GM10266 (cell line): Measurements from ENCODE around the gene NENF.

Experiments used
- DNase-seq: peaks from one replicate; pipeline ENCODE4 v3.0.0; 2012; ENCODE audit errors: extremely low spot score
- CTCF ChIP-seq: IDR thresholded peaks from 2 replicates; pipeline ENCODE4 v1.5.1; 2012; ENCODE audit warnings: mild to moderate bottlenecking, low read depth; ENCODE audit not compliant: control insufficient read depth, insufficient read depth; ENCODE audit errors: missing control alignments

The NENF gene

GRCh38 chr1:212415107-212415841 is 17.4 kb upstream of the NENF start:
- TF ChIP-seq CTCF: no peak

GRCh38 chr1:212421165-212421564 is 11.6 kb upstream of the NENF start:
- TF ChIP-seq CTCF: no peak
- no peak for DNase-seq

More at GRCh38 chr1:212415107-212415841, 17.4 kb upstream of the NENF start:
- peak; percentile 42 for DNase-seq

GRCh38 chr1:212423879-212424278 is 8.8 kb upstream of the NENF start:
- DNase-seq: no peak
- TF ChIP-seq CTCF: no peak

- DNase-seq: no peak
- TF ChIP-seq CTCF: no peak
Observed at GRCh38 chr1:212428496-212428895, 4.2 kb upstream of the NENF start.

- TF ChIP-seq CTCF: no peak
- DNase-seq: no peak
Observed at GRCh38 chr1:212430416-212430815, 2.3 kb upstream of the NENF start.

GRCh38 chr1:212430955-212431394 is 1.7 kb upstream of the NENF start:
- TF ChIP-seq CTCF: no peak
- DNase-seq: no peak

GRCh38 chr1:212431644-212432043 is 1.1 kb upstream of the NENF start:
- TF ChIP-seq CTCF: no peak
- DNase-seq: no peak
